WTC11 (cell line): Measurements from ENCODE around the gene SLC38A7. TPM values are rescaled to one million over a fixed set of nuclear protein-coding genes. Genes with fewer than 3 reads are reported as not detected.

Experiments
- ATAC-seq: fragments of 200-7000 bp; cut with Tn5 transposase; 2 replicates; pipeline ENCODE4 v1.10.0; 2021; ENCODE audit warnings: mild to moderate bottlenecking, moderate library complexity
- CTCF ChIA-PET: fragments of 300-600 bp; sonication (Branson Sonifier 250); formaldehyde crosslinking; loops from one replicate; lab custom pipeline; 2021; ENCODE audit warnings: antibody characterized with exemption; lab: Charles Lee
- POLR2A ChIA-PET: fragments of 350-600 bp; sonication (Branson Sonifier 250); formaldehyde crosslinking; loops from one replicate; lab custom pipeline; 2021; ENCODE audit warnings: antibody characterized with exemption; lab: Charles Lee
- DNase-seq: peaks from one replicate; pipeline ENCODE4 v3.0.0; 2021; ENCODE audit warnings: low spot score
- H3K27ac Mint-ChIP-seq: 2 replicates; pipeline ENCODE4 v1.8.0; 2021; ENCODE audit warnings: mixed read lengths
- H3K27me3 Mint-ChIP-seq: 2 replicates; pipeline ENCODE4 v1.8.0; 2021; ENCODE audit warnings: low read depth, mild to moderate bottlenecking, moderate library complexity, mixed read lengths
- H3K36me3 Mint-ChIP-seq: 2 replicates; pipeline ENCODE4 v1.8.0; 2021; ENCODE audit warnings: mixed read lengths
- H3K4me1 Mint-ChIP-seq: 2 replicates; pipeline ENCODE4 v1.8.0; 2022; ENCODE audit warnings: mixed read lengths
- H3K4me3 Mint-ChIP-seq: 2 replicates; pipeline ENCODE4 v1.8.0; 2021; ENCODE audit warnings: mild to moderate bottlenecking, moderate library complexity, mixed read lengths
- H3K9me3 Mint-ChIP-seq: 2 replicates; pipeline ENCODE4 v1.8.0; 2021; ENCODE audit warnings: mixed read lengths
- CBFB ChIP-seq: sonication (generic); formaldehyde crosslinking; IDR thresholded peaks from 2 replicates; pipeline ENCODE4 v1.8.1; 2022; ENCODE audit warnings: mild to moderate bottlenecking, low read depth, missing genetic modification reagents
- CREB1 ChIP-seq: sonication (generic); formaldehyde crosslinking; IDR thresholded peaks from 2 replicates; pipeline ENCODE4 v1.8.0; 2023; ENCODE audit warnings: mild to moderate bottlenecking, missing genetic modification reagents
- ELF4 ChIP-seq: sonication (generic); formaldehyde crosslinking; IDR thresholded peaks from 2 replicates; pipeline ENCODE4 v1.8.1; 2022; ENCODE audit warnings: low read depth, mild to moderate bottlenecking, moderate library complexity, missing genetic modification reagents
- FOXJ3 ChIP-seq: sonication (generic); formaldehyde crosslinking; IDR thresholded peaks from 2 replicates; pipeline ENCODE4 v1.9.0; 2021; ENCODE audit warnings: missing genetic modification reagents, mild to moderate bottlenecking, borderline replicate concordance
- GRHL2 ChIP-seq: fragments of 250-450 bp; sonication (Bioruptor Pico); IDR thresholded peaks from 2 replicates; pipeline ENCODE4 v1.8.0; 2022; ENCODE audit warnings: mild to moderate bottlenecking, moderate library complexity; ENCODE audit not compliant: insufficient replicate concordance, severe bottlenecking
- MXD4 ChIP-seq: fragments of 250-450 bp; sonication (Bioruptor Pico); IDR thresholded peaks from 2 replicates; pipeline ENCODE4 v1.8.0; 2021; ENCODE audit warnings: mild to moderate bottlenecking, moderate library complexity, borderline replicate concordance
- NFATC4 ChIP-seq: fragments of 250-450 bp; sonication (Bioruptor Pico); IDR thresholded peaks from 2 replicates; pipeline ENCODE4 v1.9.0; 2021; ENCODE audit warnings: mild to moderate bottlenecking
- NFE2L1 ChIP-seq: sonication (generic); formaldehyde crosslinking; IDR thresholded peaks from 2 replicates; pipeline ENCODE4 v1.8.1; 2023; ENCODE audit warnings: missing genetic modification reagents
- TP53 ChIP-seq: sonication (generic); formaldehyde crosslinking; IDR thresholded peaks from 2 replicates; pipeline ENCODE4 v1.8.1; 2023; ENCODE audit warnings: mild to moderate bottlenecking, missing genetic modification reagents
- ZBTB21 ChIP-seq: sonication (generic); formaldehyde crosslinking; IDR thresholded peaks from 2 replicates; pipeline ENCODE4 v1.8.1; 2023; ENCODE audit warnings: mild to moderate bottlenecking, missing genetic modification reagents, borderline replicate concordance
- ZNF121 ChIP-seq: sonication (generic); formaldehyde crosslinking; IDR thresholded peaks from 2 replicates; pipeline ENCODE4 v1.8.0; 2023; ENCODE audit warnings: missing genetic modification reagents
- ZNF396 ChIP-seq: fragments of 250-450 bp; sonication (Bioruptor Pico); IDR thresholded peaks from 2 replicates; pipeline ENCODE4 v1.8.0; 2021; ENCODE audit warnings: mild to moderate bottlenecking, moderate library complexity, borderline replicate concordance
- total RNA-seq: library from RNA; stranded (reverse); gene quantifications from 3 replicates; pipeline ENCODE4 v1.2.3, GENCODE V29; 2021
- TF ChIP-seq, protein P1 (sequence below): sonication (generic); formaldehyde crosslinking; conservative IDR thresholded peaks from 2 replicates; pipeline ENCODE4 v1.8.1; 2023; ENCODE audit warnings: mild to moderate bottlenecking, low read depth, missing genetic modification reagents, moderate library complexity
- TF ChIP-seq, protein P2 (sequence below): sonication (generic); formaldehyde crosslinking; IDR thresholded peaks from 2 replicates; pipeline ENCODE4 v1.8.0; 2022; ENCODE audit warnings: mild to moderate bottlenecking, missing genetic modification reagents
- TF ChIP-seq, protein P3 (sequence below): sonication (generic); formaldehyde crosslinking; IDR thresholded peaks from 2 replicates; pipeline ENCODE4 v1.8.1; 2023; ENCODE audit warnings: mild to moderate bottlenecking, moderate library complexity, missing genetic modification reagents
- TF ChIP-seq, protein P4 (sequence below): fragments of 250-450 bp; sonication (Bioruptor Pico); IDR thresholded peaks from 2 replicates; pipeline ENCODE4 v1.8.0; 2021; ENCODE audit warnings: mild to moderate bottlenecking
- TF ChIP-seq, protein P5 (sequence below): fragments of 250-450 bp; sonication (Bioruptor Pico); IDR thresholded peaks from 2 replicates; pipeline ENCODE4 v1.9.0; 2021; ENCODE audit warnings: moderate library complexity, mild to moderate bottlenecking, inconsistent platforms, borderline replicate concordance
- TF ChIP-seq, protein P6 (sequence below): fragments of 250-450 bp; sonication (Bioruptor Pico); IDR thresholded peaks from 2 replicates; pipeline ENCODE4 v1.9.0; 2021; ENCODE audit warnings: mild to moderate bottlenecking, borderline replicate concordance
- TF ChIP-seq, protein P7 (sequence below): sonication (generic); formaldehyde crosslinking; IDR thresholded peaks from 2 replicates; pipeline ENCODE4 v1.8.0; 2022; ENCODE audit warnings: mild to moderate bottlenecking, missing genetic modification reagents

Gene SLC38A7
- total RNA-seq, 1 experiment from 2014 or later = 23.1 TPM

DNA sequence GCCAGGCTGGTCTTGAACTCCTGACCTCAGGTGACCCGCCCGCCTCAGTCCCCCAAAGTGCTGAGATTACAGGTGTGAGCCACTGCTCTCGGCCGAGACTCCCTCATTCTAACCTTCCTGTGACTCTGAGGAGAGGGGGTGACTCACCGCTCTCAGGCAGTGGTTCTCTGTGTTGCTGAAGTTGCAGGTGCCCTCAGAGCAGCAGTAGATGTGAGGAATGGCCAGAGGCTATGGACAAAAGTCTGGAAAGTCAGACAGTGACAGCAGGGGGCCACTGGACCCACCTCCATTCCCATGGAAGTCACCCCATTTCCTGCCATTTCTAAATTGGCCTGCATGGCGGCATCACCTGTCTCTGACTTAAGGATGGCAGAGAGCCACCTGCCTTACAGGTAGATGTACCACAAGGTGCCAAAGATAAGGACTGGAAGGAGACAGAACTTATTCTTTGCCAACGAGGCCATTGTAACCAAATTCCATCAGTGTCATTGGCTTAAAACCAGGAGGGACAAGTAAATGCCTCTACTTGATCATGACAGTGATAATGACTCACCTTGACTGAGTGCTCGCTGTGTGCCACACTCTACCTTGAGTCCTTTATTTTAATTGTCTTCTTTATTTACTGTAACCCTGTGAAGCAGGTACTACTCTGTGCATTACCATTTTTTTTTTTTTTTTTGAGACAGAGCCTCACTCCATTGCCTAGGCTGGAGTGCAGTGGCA lies 39.6 kb downstream of the SLC38A7 start:
- no peaks in the 10 kb centered on the region for H3K4me1 Mint-ChIP-seq
- H3K27me3 Mint-ChIP-seq = peaks cover 3% of the 10 kb centered on the region; the same call in 1 of the 2 replicates
- no peaks in the 10 kb centered on the region for H3K9me3 Mint-ChIP-seq
- H3K27ac Mint-ChIP-seq = no peak overlapping the region
- POLR2A ChIA-PET = no interaction called here
- H3K4me3 Mint-ChIP-seq = no peak overlapping the region
- no peak for DNase-seq
- TF ChIP-seq TP53 (CRISPR knock-in tag) (no peak), FOXJ3 (CRISPR knock-in tag) (no peak), MXD4 (CRISPR knock-in tag) (no peak), ZBTB21 (CRISPR knock-in tag) (no peak), ELF4 (no peak), CREB1 (no peak)
- TF ChIP-seq, protein P1, sequence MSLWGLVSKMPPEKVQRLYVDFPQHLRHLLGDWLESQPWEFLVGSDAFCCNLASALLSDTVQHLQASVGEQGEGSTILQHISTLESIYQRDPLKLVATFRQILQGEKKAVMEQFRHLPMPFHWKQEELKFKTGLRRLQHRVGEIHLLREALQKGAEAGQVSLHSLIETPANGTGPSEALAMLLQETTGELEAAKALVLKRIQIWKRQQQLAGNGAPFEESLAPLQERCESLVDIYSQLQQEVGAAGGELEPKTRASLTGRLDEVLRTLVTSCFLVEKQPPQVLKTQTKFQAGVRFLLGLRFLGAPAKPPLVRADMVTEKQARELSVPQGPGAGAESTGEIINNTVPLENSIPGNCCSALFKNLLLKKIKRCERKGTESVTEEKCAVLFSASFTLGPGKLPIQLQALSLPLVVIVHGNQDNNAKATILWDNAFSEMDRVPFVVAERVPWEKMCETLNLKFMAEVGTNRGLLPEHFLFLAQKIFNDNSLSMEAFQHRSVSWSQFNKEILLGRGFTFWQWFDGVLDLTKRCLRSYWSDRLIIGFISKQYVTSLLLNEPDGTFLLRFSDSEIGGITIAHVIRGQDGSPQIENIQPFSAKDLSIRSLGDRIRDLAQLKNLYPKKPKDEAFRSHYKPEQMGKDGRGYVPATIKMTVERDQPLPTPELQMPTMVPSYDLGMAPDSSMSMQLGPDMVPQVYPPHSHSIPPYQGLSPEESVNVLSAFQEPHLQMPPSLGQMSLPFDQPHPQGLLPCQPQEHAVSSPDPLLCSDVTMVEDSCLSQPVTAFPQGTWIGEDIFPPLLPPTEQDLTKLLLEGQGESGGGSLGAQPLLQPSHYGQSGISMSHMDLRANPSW = no peak
- TF ChIP-seq, protein P2, sequence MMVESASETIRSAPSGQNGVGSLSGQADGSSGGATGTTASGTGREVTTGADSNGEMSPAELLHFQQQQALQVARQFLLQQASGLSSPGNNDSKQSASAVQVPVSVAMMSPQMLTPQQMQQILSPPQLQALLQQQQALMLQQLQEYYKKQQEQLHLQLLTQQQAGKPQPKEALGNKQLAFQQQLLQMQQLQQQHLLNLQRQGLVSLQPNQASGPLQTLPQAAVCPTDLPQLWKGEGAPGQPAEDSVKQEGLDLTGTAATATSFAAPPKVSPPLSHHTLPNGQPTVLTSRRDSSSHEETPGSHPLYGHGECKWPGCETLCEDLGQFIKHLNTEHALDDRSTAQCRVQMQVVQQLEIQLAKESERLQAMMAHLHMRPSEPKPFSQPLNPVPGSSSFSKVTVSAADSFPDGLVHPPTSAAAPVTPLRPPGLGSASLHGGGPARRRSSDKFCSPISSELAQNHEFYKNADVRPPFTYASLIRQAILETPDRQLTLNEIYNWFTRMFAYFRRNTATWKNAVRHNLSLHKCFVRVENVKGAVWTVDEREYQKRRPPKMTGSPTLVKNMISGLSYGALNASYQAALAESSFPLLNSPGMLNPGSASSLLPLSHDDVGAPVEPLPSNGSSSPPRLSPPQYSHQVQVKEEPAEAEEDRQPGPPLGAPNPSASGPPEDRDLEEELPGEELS (CRISPR knock-in tag) = no peak
- TF ChIP-seq, protein P3, sequence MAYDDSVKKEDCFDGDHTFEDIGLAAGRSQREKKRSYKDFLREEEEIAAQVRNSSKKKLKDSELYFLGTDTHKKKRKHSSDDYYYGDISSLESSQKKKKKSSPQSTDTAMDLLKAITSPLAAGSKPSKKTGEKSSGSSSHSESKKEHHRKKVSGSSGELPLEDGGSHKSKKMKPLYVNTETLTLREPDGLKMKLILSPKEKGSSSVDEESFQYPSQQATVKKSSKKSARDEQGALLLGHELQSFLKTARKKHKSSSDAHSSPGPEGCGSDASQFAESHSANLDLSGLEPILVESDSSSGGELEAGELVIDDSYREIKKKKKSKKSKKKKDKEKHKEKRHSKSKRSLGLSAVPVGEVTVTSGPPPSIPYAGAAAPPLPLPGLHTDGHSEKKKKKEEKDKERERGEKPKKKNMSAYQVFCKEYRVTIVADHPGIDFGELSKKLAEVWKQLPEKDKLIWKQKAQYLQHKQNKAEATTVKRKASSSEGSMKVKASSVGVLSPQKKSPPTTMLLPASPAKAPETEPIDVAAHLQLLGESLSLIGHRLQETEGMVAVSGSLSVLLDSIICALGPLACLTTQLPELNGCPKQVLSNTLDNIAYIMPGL (CRISPR knock-in tag) = no peak
- TF ChIP-seq, protein P4, sequence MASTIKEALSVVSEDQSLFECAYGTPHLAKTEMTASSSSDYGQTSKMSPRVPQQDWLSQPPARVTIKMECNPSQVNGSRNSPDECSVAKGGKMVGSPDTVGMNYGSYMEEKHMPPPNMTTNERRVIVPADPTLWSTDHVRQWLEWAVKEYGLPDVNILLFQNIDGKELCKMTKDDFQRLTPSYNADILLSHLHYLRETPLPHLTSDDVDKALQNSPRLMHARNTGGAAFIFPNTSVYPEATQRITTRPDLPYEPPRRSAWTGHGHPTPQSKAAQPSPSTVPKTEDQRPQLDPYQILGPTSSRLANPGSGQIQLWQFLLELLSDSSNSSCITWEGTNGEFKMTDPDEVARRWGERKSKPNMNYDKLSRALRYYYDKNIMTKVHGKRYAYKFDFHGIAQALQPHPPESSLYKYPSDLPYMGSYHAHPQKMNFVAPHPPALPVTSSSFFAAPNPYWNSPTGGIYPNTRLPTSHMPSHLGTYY (CRISPR knock-in tag) = no peak
- TF ChIP-seq, all 79 proteins: peak for 0
- no peaks in the 10 kb centered on the region for H3K36me3 Mint-ChIP-seq
- no peak for ATAC-seq
- CTCF ChIA-PET = interaction anchor here (0.7 kb wide), 1 partner anchor 1282 kb away, joined by 5 read pairs; no protein-coding TSS in a partner anchor

DNA sequence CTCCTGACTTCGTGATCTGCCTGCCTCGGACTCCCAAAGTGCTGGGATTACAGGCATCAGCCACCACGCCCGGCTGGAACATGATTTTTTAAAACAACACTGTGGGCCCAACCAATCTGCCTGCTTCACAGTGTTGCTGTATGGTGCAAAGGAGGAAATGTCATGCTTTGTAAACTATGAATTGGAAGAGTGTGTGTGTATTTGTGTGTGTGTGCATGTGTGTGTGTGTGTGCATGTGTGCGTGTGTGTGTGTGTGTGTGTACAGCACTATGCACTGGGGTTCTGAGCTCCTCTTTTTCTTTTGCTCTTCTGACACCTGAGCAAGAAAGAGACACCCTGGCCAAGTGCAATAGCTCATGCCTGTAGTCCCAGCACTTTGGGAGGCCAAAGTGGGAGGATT lies 40.5 kb downstream of the SLC38A7 start:
- Mint-ChIP-seq H3K9me3 (no peaks in the 10 kb centered on the region), H3K36me3 (no peaks in the 10 kb centered on the region), H3K4me1 (no peaks in the 10 kb centered on the region), H3K27ac (no peak overlapping the region), H3K4me3 (no peak overlapping the region), H3K27me3 (peaks cover 3% of the 10 kb centered on the region; the same call in 1 of the 2 replicates)
- POLR2A ChIA-PET = no interaction called here
- ATAC-seq (no peak), DNase-seq (no peak)
- CTCF ChIA-PET = no interaction called here
- no peak for TF ChIP-seq NFATC4 (CRISPR knock-in tag)
- TF ChIP-seq, protein P5, sequence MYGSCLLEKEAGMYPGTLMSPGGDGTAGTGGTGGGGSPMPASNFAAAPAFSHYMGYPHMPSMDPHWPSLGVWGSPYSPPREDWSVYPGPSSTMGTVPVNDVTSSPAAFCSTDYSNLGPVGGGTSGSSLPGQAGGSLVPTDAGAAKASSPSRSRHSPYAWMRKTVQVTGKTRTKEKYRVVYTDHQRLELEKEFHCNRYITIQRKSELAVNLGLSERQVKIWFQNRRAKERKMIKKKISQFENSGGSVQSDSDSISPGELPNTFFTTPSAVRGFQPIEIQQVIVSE (CRISPR knock-in tag) = no peak
- TF ChIP-seq, protein P6, sequence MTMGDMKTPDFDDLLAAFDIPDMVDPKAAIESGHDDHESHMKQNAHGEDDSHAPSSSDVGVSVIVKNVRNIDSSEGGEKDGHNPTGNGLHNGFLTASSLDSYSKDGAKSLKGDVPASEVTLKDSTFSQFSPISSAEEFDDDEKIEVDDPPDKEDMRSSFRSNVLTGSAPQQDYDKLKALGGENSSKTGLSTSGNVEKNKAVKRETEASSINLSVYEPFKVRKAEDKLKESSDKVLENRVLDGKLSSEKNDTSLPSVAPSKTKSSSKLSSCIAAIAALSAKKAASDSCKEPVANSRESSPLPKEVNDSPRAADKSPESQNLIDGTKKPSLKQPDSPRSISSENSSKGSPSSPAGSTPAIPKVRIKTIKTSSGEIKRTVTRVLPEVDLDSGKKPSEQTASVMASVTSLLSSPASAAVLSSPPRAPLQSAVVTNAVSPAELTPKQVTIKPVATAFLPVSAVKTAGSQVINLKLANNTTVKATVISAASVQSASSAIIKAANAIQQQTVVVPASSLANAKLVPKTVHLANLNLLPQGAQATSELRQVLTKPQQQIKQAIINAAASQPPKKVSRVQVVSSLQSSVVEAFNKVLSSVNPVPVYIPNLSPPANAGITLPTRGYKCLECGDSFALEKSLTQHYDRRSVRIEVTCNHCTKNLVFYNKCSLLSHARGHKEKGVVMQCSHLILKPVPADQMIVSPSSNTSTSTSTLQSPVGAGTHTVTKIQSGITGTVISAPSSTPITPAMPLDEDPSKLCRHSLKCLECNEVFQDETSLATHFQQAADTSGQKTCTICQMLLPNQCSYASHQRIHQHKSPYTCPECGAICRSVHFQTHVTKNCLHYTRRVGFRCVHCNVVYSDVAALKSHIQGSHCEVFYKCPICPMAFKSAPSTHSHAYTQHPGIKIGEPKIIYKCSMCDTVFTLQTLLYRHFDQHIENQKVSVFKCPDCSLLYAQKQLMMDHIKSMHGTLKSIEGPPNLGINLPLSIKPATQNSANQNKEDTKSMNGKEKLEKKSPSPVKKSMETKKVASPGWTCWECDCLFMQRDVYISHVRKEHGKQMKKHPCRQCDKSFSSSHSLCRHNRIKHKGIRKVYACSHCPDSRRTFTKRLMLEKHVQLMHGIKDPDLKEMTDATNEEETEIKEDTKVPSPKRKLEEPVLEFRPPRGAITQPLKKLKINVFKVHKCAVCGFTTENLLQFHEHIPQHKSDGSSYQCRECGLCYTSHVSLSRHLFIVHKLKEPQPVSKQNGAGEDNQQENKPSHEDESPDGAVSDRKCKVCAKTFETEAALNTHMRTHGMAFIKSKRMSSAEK (CRISPR knock-in tag) = no peak
- TF ChIP-seq GRHL2 (CRISPR knock-in tag) = no peak
- TF ChIP-seq ZNF121 (CRISPR knock-in tag) = no peak
- TF ChIP-seq CBFB (CRISPR knock-in tag) = no peak
- TF ChIP-seq NFE2L1 (CRISPR knock-in tag) = no peak
- TF ChIP-seq, protein P7, sequence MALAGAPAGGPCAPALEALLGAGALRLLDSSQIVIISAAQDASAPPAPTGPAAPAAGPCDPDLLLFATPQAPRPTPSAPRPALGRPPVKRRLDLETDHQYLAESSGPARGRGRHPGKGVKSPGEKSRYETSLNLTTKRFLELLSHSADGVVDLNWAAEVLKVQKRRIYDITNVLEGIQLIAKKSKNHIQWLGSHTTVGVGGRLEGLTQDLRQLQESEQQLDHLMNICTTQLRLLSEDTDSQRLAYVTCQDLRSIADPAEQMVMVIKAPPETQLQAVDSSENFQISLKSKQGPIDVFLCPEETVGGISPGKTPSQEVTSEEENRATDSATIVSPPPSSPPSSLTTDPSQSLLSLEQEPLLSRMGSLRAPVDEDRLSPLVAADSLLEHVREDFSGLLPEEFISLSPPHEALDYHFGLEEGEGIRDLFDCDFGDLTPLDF (CRISPR knock-in tag) = no peak
- no peak for TF ChIP-seq ZNF396 (CRISPR knock-in tag)
